OCI-LY7 (cell line): ENCODE measurements around the gene AMPD2. TPM values are rescaled to one million over a fixed set of nuclear protein-coding genes. Genes with fewer than 3 reads are reported as not detected.
A peak's percentile ranks its signal among the peaks of the same experiment; 100 is the strongest.

Experiments
- BruUV-seq: library from RNA; stranded (reverse); fragments of 400-500 nt; replicated peaks from 2 replicates; lab custom pipeline; 2021; lab: Mats Ljungman, UMichigan
- CTCF ChIA-PET: fragments of 300-600 bp; sonication (Branson Sonifier 250); formaldehyde crosslinking; loops from one replicate; lab custom pipeline; 2022; ENCODE audit warnings: antibody characterized with exemption; ENCODE audit not compliant: unreplicated experiment; lab: Charles Lee
- POLR2A ChIA-PET: fragments of 300-600 bp; sonication (Branson Sonifier 250); formaldehyde crosslinking; loops from one replicate; lab custom pipeline; 2022; ENCODE audit warnings: antibody characterized with exemption; lab: Charles Lee
- DNase-seq: peaks from one replicate; pipeline ENCODE4 v3.0.0-alpha.2; 2015; ENCODE audit warnings: low spot score
- H2AFZ ChIP-seq: fragments of 200-600 bp; sonication (generic), shearing (Covaris generic); 2 replicates; pipeline ENCODE4 v1.6.1; 2014; ENCODE audit warnings: mild to moderate bottlenecking, antibody characterized with exemption, low read length, moderate library complexity
- H3K27ac ChIP-seq: fragments of 200-600 bp; sonication (generic); 2 replicates; pipeline ENCODE4 v1.5.1; 2014; ENCODE audit warnings: mixed run types, low read depth, mild to moderate bottlenecking, moderate library complexity, low read length, inconsistent platforms; ENCODE audit not compliant: poor library complexity, severe bottlenecking
- H3K36me3 ChIP-seq: fragments of 200-600 bp; sonication (generic); 2 replicates; pipeline ENCODE4 v1.6.1; 2014; ENCODE audit warnings: mild to moderate bottlenecking, antibody characterized with exemption, low read length, moderate library complexity, mixed read lengths; ENCODE audit not compliant: insufficient read depth
- H3K4me1 ChIP-seq: fragments of 200-600 bp; sonication (generic); 2 replicates; pipeline ENCODE4 v1.5.1; 2014; ENCODE audit warnings: mild to moderate bottlenecking, low read length; ENCODE audit not compliant: insufficient read depth, poor library complexity, severe bottlenecking
- H3K4me2 ChIP-seq: fragments of 200-600 bp; sonication (generic); 2 replicates; pipeline ENCODE4 v1.6.1; 2014; ENCODE audit warnings: mild to moderate bottlenecking, low read length
- H3K4me3 ChIP-seq: fragments of 200-600 bp; sonication (generic); 2 replicates; pipeline ENCODE4 v1.5.1; 2014; ENCODE audit warnings: mild to moderate bottlenecking, low read depth, low read length; ENCODE audit not compliant: poor library complexity, severe bottlenecking
- H3K79me2 ChIP-seq: fragments of 200-600 bp; sonication (generic); 2 replicates; pipeline ENCODE4 v1.6.1; 2016; ENCODE audit warnings: low read depth, mild to moderate bottlenecking, low read length, moderate library complexity, mixed read lengths; ENCODE audit not compliant: insufficient read depth
- H3K9me2 ChIP-seq: fragments of 200-600 bp; sonication (generic); 2 replicates; pipeline ENCODE4 v1.6.1; 2016; ENCODE audit warnings: mild to moderate bottlenecking, low read length, mixed read lengths; ENCODE audit not compliant: insufficient read depth
- H3K9me3 ChIP-seq: fragments of 200-600 bp; sonication (generic); 2 replicates; pipeline ENCODE4 v1.6.1; 2014; ENCODE audit warnings: mild to moderate bottlenecking, mixed run types, low read length, mixed read lengths
- H4K20me1 ChIP-seq: fragments of 200-600 bp; sonication (generic); 2 replicates; pipeline ENCODE4 v1.6.1; 2014; ENCODE audit warnings: mild to moderate bottlenecking, antibody characterized with exemption, low read length, moderate library complexity, mixed read lengths; ENCODE audit not compliant: insufficient read depth
- CTCF ChIP-seq: fragments of 200-600 bp; sonication (generic); conservative IDR thresholded peaks from 2 replicates; pipeline ENCODE4 v1.5.1; 2014; ENCODE audit warnings: mild to moderate bottlenecking, antibody characterized with exemption, low read length, moderate library complexity, mixed read lengths
- EZH2phosphoT487 ChIP-seq: fragments of 200-600 bp; sonication (generic); IDR thresholded peaks from 2 replicates; pipeline ENCODE4 v1.6.1; 2018; ENCODE audit warnings: low read depth, borderline replicate concordance, mild to moderate bottlenecking, mixed run types, antibody characterized with exemption, low read length, moderate library complexity, mixed read lengths
- intact Hi-C: fragments of 100-400 bp; cut with micrococcal nuclease; formaldehyde crosslinking; loops from one replicate; pipeline ENCODE4 v1.10.0; 2022; ENCODE audit not compliant: unreplicated experiment
- total RNA-seq, 2 experiments: library from RNA; depleted of rRNA in 1 of 2; stranded (reverse); fragments of >200 nt in 1 of 2; shearing (Covaris generic) in 1 of 2; gene quantifications; 2 replicates each; pipeline ENCODE4 v1.2.3, GENCODE V29; 2014 to 2022

The AMPD2 gene
- total RNA-seq, 2 experiments from 2014 or later: 51.8 to 66.2 TPM

GRCh38 chr1:109613361-109614147, 6.1 kb upstream of the AMPD2 start:
- TF ChIP-seq EZH2phosphoT487 (no peak), CTCF (no peak)
- no peak overlapping the region for H3K27ac ChIP-seq
- no peaks in the 10 kb centered on the region for H3K9me2 ChIP-seq
- no peaks in the 10 kb centered on the region for H3K36me3 ChIP-seq
- H3K9me3 ChIP-seq: no peaks in the 10 kb centered on the region
- no peak for DNase-seq
- no TSS peak for BruUV-seq
- no peaks in the 10 kb centered on the region for H4K20me1 ChIP-seq
- no peaks in the 10 kb centered on the region for H3K79me2 ChIP-seq
- ChIA-PET CTCF (interaction anchor here (0.6 kb wide), 1 partner anchor 120 kb away, joined by 5 read pairs; the partner anchor contains the start of gene CYB561D1), POLR2A (interaction anchor here (0.6 to 1.6 kb wide), 5 partner anchors 11 to 407 kb away, joined by 3 to 10 read pairs (median 5); no protein-coding TSS in a partner anchor)
- H3K4me3 ChIP-seq: no peak overlapping the region
- peaks cover 13% of the 10 kb centered on the region for H3K4me1 ChIP-seq
- H2AFZ ChIP-seq: no peak overlapping the region
- no peak overlapping the region for H3K4me2 ChIP-seq
- intact Hi-C loops: no loop called here

- POLR2A ChIA-PET: interaction anchor here (1.5 kb wide), 1 partner anchor 15 kb away, joined by 6 read pairs; no protein-coding TSS in a partner anchor
- H3K36me3 ChIP-seq: no peaks in the 10 kb centered on the region
- H3K9me2 ChIP-seq: no peaks in the 10 kb centered on the region
- no peak overlapping the region for H3K4me3 ChIP-seq
- BruUV-seq: no TSS peak
- peak overlapping the region; percentile 85 for H2AFZ ChIP-seq
- DNase-seq: peak; percentile 55
- intact Hi-C loops: no loop called here
- peak overlapping the region; percentile 4 for H3K27ac ChIP-seq
- CTCF ChIA-PET: no interaction called here
- H3K4me2 ChIP-seq: peak overlapping the region; percentile 42; the same call in 1 of the 2 replicates
- H3K4me1 ChIP-seq: peaks cover 22% of the 10 kb centered on the region
- no peaks in the 10 kb centered on the region for H3K9me3 ChIP-seq
- TF ChIP-seq EZH2phosphoT487 (no peak), CTCF (no peak)
- H4K20me1 ChIP-seq: no peaks in the 10 kb centered on the region
- peaks cover 10% of the 10 kb centered on the region; the same call in 1 of the 2 replicates for H3K79me2 ChIP-seq
Measured at GRCh38 chr1:109615879-109616278, 3.8 kb upstream of the AMPD2 start.
